ENCODE results near the gene DCAF7.

DCAF7 gene

GRCh38 chr17:63526861-63527260 is 23.4 kb upstream of the DCAF7 start:
- H3K4me2 ChIP-seq = no peak overlapping the region
- H3K4me3 ChIP-seq (IDR thresholded peaks at IDR 0.05; ENCODE audit: insufficient read depth, low read depth, low read length) = no peak overlapping the region
- peaks cover 45% of the 10 kb centered on the region for H3K27me3 ChIP-seq (ENCODE audit: insufficient read depth, low read depth)
- H2AFZ ChIP-seq (ENCODE audit: low read depth) = no peak overlapping the region
- H3K79me2 ChIP-seq (ENCODE audit: insufficient read depth, low read depth) = no peaks in the 10 kb centered on the region
- H3K36me3 ChIP-seq (ENCODE audit: insufficient read depth) = no peaks in the 10 kb centered on the region
- no peaks in the 10 kb centered on the region for H4K20me1 ChIP-seq (ENCODE audit: insufficient read depth)
- TF ChIP-seq CTCF (conservative IDR thresholded peaks at IDR 0.05; ENCODE audit: low read depth, low read length) = no peak
- H3K9ac ChIP-seq = no peak overlapping the region
- no peaks in the 10 kb centered on the region for H3K4me1 ChIP-seq (ENCODE audit: low read depth, poor library complexity, severe bottlenecking)
- no peak overlapping the region for H3K27ac ChIP-seq

GRCh38 chr17:63528183-63528582 is 22.1 kb upstream of the DCAF7 start:
- Histone ChIP-seq H3K4me3 (IDR thresholded peaks at IDR 0.05; ENCODE audit: insufficient read depth, low read depth, low read length) (no peak overlapping the region), H3K9ac (no peak overlapping the region), H3K27me3 (ENCODE audit: insufficient read depth, low read depth) (peaks cover 49% of the 10 kb centered on the region), H3K4me1 (ENCODE audit: low read depth, poor library complexity, severe bottlenecking) (no peaks in the 10 kb centered on the region), H2AFZ (ENCODE audit: low read depth) (no peak overlapping the region), H3K4me2 (no peak overlapping the region), H4K20me1 (ENCODE audit: insufficient read depth) (no peaks in the 10 kb centered on the region), H3K27ac (no peak overlapping the region), H3K36me3 (ENCODE audit: insufficient read depth) (no peaks in the 10 kb centered on the region), H3K79me2 (ENCODE audit: insufficient read depth, low read depth) (no peaks in the 10 kb centered on the region)
- TF ChIP-seq CTCF (conservative IDR thresholded peaks at IDR 0.05; ENCODE audit: low read depth, low read length) = no peak

- H3K9ac ChIP-seq = no peak overlapping the region
- no peak overlapping the region for H2AFZ ChIP-seq (ENCODE audit: low read depth)
- no peaks in the 10 kb centered on the region for H3K36me3 ChIP-seq (ENCODE audit: insufficient read depth)
- no peaks in the 10 kb centered on the region for H4K20me1 ChIP-seq (ENCODE audit: insufficient read depth)
- H3K4me2 ChIP-seq = no peak overlapping the region
- no peak for TF ChIP-seq CTCF (conservative IDR thresholded peaks at IDR 0.05; ENCODE audit: low read depth, low read length)
- H3K4me3 ChIP-seq (IDR thresholded peaks at IDR 0.05; ENCODE audit: insufficient read depth, low read depth, low read length) = no peak overlapping the region
- H3K27me3 ChIP-seq (ENCODE audit: insufficient read depth, low read depth) = peaks cover 38% of the 10 kb centered on the region
- no peaks in the 10 kb centered on the region for H3K4me1 ChIP-seq (ENCODE audit: low read depth, poor library complexity, severe bottlenecking)
- no peak overlapping the region for H3K27ac ChIP-seq
- H3K79me2 ChIP-seq (ENCODE audit: insufficient read depth, low read depth) = no peaks in the 10 kb centered on the region
These were observed 20.3 kb upstream of the DCAF7 start for GRCh38 chr17:63529711-63530556.

GRCh38 chr17:63530557-63531021 is 19.7 kb upstream of the DCAF7 start:
- TF ChIP-seq CTCF (conservative IDR thresholded peaks at IDR 0.05; ENCODE audit: low read depth, low read length) = no peak
- Histone ChIP-seq H4K20me1 (ENCODE audit: insufficient read depth) (no peaks in the 10 kb centered on the region), H3K4me2 (no peak overlapping the region)

More at GRCh38 chr17:63530557-63531021, 19.7 kb upstream of the DCAF7 start:
- Histone ChIP-seq H3K9ac (no peak overlapping the region), H3K36me3 (ENCODE audit: insufficient read depth) (no peaks in the 10 kb centered on the region), H3K4me3 (IDR thresholded peaks at IDR 0.05; ENCODE audit: insufficient read depth, low read depth, low read length) (no peak overlapping the region), H3K27ac (no peak overlapping the region), H2AFZ (ENCODE audit: low read depth) (no peak overlapping the region), H3K79me2 (ENCODE audit: insufficient read depth, low read depth) (no peaks in the 10 kb centered on the region), H3K4me1 (ENCODE audit: low read depth, poor library complexity, severe bottlenecking) (no peaks in the 10 kb centered on the region), H3K27me3 (ENCODE audit: insufficient read depth, low read depth) (peaks cover 32% of the 10 kb centered on the region)
